Islet of Langerhans (tissue), 1 donor: Measurements from ENCODE around the gene ARPP19.
"Not testable (repeated sequence)": the region's sequence is repeated elsewhere in the genome, so short reads cannot be mapped to it uniquely, and the experiment has no call there.

Source experiments
- FAIRE-seq: peaks from one replicate; lab custom pipeline; 2011; peaks lifted over from hg19 to GRCh38; lab: Jason Lieb, UNC

Gene ARPP19

GRCh38 chr15:52512869-52513268, 56.0 kb downstream of the ARPP19 start:
- not testable (repeated sequence) for FAIRE-seq

GRCh38 chr15:52511084-52511483, 57.7 kb downstream of the ARPP19 start:
- FAIRE-seq: no peak

DNA sequence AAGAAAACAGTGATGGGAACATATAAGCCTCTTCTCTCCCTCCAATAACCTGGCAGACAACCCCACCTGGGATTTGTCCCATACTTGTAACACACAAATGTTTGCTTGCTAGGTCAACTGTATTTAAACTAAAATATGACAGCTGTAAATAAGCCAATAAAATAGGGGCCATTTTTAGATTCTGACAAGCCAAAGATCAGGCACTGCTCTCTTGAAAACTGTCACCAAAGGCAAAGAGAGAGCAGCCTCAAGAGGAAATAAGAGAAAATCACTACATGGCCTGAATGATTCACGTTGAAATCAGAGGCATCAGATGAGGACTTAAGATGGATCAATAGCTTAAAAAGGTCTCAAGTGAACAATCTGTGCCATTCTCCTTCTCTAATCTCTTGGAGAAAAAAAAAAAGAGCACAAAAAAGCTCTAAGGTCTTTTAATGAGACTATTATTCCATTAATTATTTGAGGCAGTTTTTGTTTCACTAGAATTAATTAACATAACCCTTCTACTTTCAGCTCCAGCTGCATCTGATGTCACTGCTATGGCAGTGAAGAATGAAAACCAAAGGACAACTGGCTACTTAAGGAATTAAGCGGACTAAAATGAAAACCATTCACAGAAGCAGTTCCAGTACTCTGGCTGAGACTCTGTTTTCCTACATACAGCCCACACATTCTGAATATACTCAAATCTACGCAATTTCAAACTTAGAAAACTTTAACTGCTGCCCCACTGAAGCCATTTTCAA, 59.2 kb downstream of the ARPP19 start:
- FAIRE-seq: no peak

DNA sequence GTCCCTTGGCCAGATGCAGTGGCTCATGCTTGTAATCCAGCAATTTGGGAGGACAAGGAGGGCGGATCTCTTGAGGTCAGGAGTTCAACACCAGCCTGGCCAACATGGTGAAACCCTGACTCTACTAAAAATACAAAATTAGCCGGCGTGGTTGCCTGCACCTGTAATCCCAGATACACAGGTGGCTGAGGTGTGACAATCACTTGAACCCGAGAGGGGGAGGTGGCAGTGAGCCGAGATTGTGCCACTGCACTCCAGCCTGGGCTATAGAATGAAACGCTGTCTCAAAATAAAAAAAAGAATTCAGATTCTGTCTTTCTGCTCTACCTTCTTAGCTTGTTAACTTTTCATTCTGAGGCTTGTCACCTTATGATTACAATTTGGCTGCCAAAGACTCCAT, 62.3 kb downstream of the ARPP19 start:
- FAIRE-seq: no peak

DNA sequence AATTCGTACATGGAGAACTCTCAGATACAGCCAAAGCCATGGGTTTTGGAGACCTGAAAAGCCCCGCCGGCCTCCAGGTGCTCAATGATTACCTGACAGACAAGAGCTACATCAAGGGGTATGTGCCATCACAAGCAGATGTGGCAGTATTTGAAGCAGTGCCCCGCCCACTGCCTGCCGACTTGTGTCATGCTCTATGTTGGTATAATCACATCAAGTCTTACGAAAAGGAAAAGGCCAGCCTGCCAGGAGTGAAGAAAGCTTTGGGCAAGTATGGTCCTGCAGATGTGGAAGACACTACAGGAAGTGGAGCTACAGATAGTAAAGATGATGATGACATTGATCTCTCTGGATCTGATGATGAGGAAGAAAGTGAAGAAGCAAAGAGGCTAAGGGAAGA, 63.7 kb downstream of the ARPP19 start:
- no peak for FAIRE-seq

GRCh38 chr15:52503788-52504496, 64.9 kb downstream of the ARPP19 start:
- FAIRE-seq: no peak

GRCh38 chr15:52502608-52503007, 66.2 kb downstream of the ARPP19 start:
- FAIRE-seq: no peak

- FAIRE-seq: no peak
Measured at GRCh38 chr15:52499506-52499905, 69.3 kb downstream of the ARPP19 start.

- no peak for FAIRE-seq
Measured at GRCh38 chr15:52498706-52499105, 70.1 kb downstream of the ARPP19 start.
